Skeletal muscle satellite cell (primary cell): ENCODE data around the gene ASTN2.

Experiments
- H3K27me3 ChIP-seq: 2 replicates; pipeline ENCODE4 v1.7.0; 2013; ENCODE audit warnings: low read length; ENCODE audit not compliant: control insufficient read depth, insufficient read depth
- H3K36me3 ChIP-seq: 2 replicates; pipeline ENCODE4 v1.7.0; 2013; ENCODE audit warnings: mild to moderate bottlenecking, control low read depth, low read length; ENCODE audit not compliant: insufficient read depth
- H3K4me1 ChIP-seq: 2 replicates; pipeline ENCODE4 v1.7.0; 2013; ENCODE audit warnings: low read length; ENCODE audit not compliant: control insufficient read depth, insufficient read depth
- H3K4me2 ChIP-seq: 2 replicates; pipeline ENCODE4 v1.7.0; 2013; ENCODE audit warnings: mild to moderate bottlenecking, low read length
- H3K4me3 ChIP-seq: 2 replicates; pipeline ENCODE4 v1.7.0; 2013; ENCODE audit warnings: low read length
- H3K9ac ChIP-seq: 2 replicates; pipeline ENCODE4 v1.7.0; 2013; ENCODE audit warnings: mild to moderate bottlenecking, low read depth, low read length, moderate library complexity
- H3K9me3 ChIP-seq: replicated peaks from 2 replicates; pipeline ENCODE4 v1.7.0; 2013; ENCODE audit warnings: mild to moderate bottlenecking, control low read depth, low read length

Gene ASTN2

DNA sequence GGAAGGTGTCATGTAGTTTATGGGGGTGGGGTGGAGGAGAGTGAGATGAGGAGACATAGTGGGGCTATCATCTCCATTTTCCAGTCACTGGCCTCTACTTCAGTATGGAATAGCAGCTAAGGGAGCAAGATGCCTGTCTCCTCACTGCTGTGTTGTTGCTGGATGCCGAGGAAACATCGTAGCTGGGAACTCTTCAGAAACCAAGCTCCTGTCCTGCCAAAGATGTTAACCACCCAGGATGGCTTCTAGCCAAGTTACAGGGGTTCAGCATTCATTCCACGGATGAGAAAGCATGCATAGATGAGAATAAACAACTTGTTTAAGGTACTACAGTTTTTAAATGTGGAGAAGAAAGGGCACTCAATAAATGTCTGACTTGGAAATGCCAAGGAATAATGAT lies 226.5 kb downstream of the ASTN2 start:
- Histone ChIP-seq H3K9ac (no peak overlapping the region), H3K27me3 (no peaks in the 10 kb centered on the region), H3K4me3 (no peak overlapping the region), H3K9me3 (no peaks in the 10 kb centered on the region), H3K36me3 (no peaks in the 10 kb centered on the region), H3K4me1 (no peaks in the 10 kb centered on the region), H3K4me2 (no peak overlapping the region)

DNA sequence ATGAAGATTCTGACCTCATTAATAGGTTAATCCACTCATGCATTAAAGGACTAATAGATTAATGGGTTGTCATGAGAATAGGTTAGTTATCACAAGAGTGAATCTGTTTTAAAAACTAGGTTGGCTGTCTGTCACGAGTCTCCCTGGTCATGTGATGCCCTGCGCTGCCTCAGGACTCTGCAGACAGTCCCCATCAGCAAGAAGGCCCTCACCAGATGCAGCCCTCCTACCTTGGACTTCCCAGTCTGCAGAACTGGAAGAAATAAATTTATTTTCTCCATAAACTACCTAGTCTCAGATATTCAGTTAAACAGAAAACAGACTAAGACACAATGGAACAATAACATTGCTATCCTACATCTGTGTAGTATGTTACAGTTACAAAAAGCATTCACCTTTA lies 227.4 kb downstream of the ASTN2 start:
- Histone ChIP-seq H3K4me1 (no peaks in the 10 kb centered on the region), H3K9ac (no peak overlapping the region), H3K27me3 (no peaks in the 10 kb centered on the region), H3K9me3 (no peaks in the 10 kb centered on the region), H3K36me3 (no peaks in the 10 kb centered on the region), H3K4me2 (no peak overlapping the region), H3K4me3 (no peak overlapping the region)

DNA sequence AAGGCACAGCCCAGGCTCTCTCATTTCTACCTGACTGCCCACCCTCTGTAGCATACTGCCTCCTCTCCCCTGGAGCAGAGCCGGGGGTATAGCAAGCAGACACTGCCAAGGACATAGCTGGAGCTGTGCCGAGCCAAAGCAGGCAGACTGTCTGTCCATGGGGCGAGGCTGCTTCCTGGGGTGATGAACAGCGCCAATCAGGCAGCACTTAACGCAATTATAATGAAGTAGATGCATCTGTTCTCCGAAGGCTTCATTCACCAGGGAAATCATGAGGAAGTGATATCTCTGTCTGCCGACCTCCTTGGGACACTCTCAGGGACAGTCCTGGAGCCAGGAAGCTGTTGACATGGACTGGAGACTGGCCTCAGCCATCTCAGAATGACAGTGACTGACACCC lies 230.7 kb downstream of the ASTN2 start:
- Histone ChIP-seq H3K36me3 (no peaks in the 10 kb centered on the region), H3K4me1 (no peaks in the 10 kb centered on the region), H3K9ac (no peak overlapping the region), H3K4me2 (no peak overlapping the region), H3K4me3 (no peak overlapping the region), H3K9me3 (no peaks in the 10 kb centered on the region), H3K27me3 (no peaks in the 10 kb centered on the region)

DNA sequence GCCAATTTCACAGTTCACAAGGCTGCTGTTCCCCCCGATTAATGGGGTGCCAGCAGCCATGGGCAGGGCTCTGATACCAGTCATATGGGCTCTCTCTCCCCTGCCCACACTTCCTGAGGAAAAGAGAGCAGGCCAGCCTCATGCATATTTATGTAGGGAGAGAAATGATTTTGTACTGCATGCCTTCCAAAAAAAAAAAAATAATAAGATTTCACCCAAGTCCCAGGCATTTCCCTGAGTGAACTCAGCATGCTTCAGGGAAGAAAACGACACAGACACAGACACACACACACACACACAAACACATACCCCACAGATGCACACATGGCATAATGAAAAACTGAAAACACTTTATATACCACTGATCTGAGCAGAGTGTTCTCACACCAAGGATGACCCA lies 232.8 kb downstream of the ASTN2 start:
- Histone ChIP-seq H3K9me3 (no peaks in the 10 kb centered on the region), H3K4me1 (no peaks in the 10 kb centered on the region), H3K27me3 (no peaks in the 10 kb centered on the region), H3K4me3 (no peak overlapping the region), H3K36me3 (no peaks in the 10 kb centered on the region), H3K4me2 (no peak overlapping the region), H3K9ac (no peak overlapping the region)

DNA sequence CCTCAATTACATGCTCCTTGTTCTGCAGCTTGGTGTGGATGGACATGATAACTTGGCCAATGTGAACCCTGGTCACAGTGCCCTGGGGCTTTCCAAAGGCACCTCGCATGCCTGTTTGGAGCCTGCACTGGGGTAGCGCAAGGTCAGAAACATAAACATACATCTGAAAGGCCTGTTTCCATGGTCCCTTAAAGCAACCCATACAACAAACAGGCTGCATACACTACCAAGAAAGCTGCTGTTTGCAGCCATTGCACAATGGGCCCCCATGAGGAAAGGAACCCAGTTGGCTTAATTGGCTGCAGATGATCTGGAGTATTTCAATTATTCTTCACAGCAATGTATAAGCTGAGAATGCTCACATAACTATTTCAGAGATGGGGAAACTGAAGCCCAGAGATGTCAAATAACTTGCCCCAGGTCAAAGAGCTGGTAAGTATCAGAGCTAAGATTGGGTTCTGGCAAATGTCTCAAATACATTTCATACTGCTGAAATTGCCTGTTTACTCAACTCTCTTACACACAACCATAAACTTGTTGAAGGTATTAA lies 233.9 kb downstream of the ASTN2 start:
- Histone ChIP-seq H3K9me3 (no peaks in the 10 kb centered on the region), H3K9ac (no peak overlapping the region), H3K36me3 (no peaks in the 10 kb centered on the region), H3K4me3 (no peak overlapping the region), H3K4me1 (no peaks in the 10 kb centered on the region), H3K27me3 (no peaks in the 10 kb centered on the region), H3K4me2 (no peak overlapping the region)

DNA sequence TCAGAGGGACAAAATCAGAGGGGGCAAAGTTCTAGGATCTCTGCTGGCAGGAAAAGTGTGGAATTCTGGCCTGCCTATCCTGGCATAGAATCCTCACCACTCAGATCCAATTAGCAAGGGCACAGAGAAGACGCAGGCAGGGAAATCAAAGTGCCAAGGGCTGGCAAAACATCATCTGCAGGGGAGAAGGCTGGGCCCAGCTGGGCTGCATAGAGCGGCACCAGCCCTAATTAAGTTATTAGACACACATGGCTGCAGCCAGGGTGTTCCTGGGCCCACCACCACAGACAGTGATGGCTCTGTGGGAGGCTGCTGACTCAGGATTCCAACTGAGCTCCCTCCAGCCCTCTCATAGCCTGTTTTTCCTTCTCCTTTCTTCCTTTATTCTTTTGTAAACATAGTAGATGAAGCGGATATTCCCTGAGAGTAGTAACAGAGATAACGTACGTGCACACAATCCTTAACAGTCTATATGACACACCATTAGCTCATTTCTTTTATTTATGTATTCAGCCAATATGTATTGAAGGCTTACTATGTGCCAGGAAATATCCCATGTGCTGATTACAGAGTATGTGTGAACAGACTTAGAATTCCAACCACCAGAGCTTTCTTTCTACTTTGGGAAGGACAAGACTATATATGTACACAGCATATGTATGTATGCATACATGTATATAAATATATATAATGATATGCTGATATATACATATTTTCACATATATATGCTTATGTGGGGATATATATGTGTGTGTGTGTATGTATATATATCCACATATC lies 236.1 kb downstream of the ASTN2 start:
- no peak overlapping the region for H3K9ac ChIP-seq
- H3K4me3 ChIP-seq, result no peak overlapping the region
- no peaks in the 10 kb centered on the region for H3K27me3 ChIP-seq
- no peaks in the 10 kb centered on the region for H3K36me3 ChIP-seq
- no peaks in the 10 kb centered on the region for H3K9me3 ChIP-seq
- H3K4me2 ChIP-seq, result no peak overlapping the region
- no peaks in the 10 kb centered on the region for H3K4me1 ChIP-seq

DNA sequence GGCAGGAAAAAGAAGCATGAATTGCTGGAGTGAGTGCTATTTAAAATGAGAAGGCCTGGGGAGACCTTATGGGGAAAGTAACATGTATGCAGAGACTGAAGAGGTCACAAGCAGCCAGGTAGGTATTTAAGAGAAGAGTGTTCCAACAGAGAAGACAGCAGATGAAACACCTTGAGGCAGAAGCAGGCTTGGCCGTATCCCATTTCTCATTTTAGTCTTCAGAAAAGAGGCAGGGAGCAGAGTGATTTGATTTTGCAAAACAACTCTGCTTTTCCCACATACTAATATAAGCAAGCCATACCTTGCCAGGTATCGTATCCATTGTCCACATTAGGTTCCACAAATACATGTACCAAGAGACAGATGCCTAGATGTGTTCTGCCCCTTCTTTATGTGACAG lies 244.3 kb downstream of the ASTN2 start:
- Histone ChIP-seq H3K9ac (no peak overlapping the region), H3K4me2 (no peak overlapping the region), H3K4me3 (no peak overlapping the region)

DNA sequence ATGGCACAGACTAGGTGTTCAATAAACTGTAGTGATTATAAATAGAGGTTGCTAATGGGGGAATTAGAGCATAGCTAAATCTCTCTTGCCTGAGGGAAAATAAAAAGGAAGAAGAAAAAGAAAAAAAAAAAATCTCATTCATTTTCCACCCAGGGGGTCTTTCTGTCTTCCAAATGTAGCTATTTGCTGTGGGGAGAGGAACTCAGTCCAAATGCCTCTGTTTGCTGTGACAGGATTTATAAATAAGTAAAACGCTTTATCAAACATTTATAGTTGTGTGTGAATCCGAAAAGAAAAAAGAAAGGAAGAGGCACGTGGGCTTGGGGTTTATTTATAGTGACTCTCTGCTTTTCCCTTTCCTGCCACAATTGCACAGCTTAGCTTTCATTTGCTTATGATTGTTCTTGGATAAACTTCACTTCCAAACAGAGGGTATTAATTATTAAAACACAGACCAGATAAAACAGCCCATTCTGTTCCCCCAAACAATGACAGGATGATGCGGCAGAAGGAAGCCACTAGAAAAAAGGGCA lies 245.7 kb downstream of the ASTN2 start:
- Histone ChIP-seq H3K27me3 (no peaks in the 10 kb centered on the region), H3K9me3 (no peaks in the 10 kb centered on the region), H3K4me2 (no peak overlapping the region), H3K4me1 (no peaks in the 10 kb centered on the region), H3K36me3 (no peaks in the 10 kb centered on the region), H3K9ac (no peak overlapping the region), H3K4me3 (no peak overlapping the region)

More for the DNA sequence above, 244.3 kb downstream of the ASTN2 start:
- no peaks in the 10 kb centered on the region for H3K36me3 ChIP-seq
- no peaks in the 10 kb centered on the region for H3K27me3 ChIP-seq
- no peaks in the 10 kb centered on the region for H3K9me3 ChIP-seq
- no peaks in the 10 kb centered on the region for H3K4me1 ChIP-seq

DNA sequence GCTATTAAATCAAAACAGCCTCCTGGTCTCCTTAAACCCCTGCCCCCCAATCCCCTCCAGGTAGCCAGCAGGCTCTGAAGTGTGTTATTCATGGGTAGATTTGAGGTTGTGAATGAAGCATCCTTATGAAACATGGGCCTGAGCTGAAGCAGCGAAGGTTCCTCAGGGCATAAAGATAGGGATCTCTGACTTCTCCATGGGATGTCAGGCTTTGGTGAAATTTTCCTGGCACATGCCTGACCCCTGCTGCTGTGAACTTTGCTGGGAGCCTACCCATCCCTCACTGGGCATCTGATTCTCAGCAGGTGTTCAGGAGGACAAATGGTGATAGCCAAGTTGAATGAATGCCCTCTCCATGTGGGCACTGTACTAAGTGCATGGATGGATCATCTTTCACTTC lies 250.3 kb downstream of the ASTN2 start:
- no peaks in the 10 kb centered on the region for H3K36me3 ChIP-seq
- no peaks in the 10 kb centered on the region for H3K27me3 ChIP-seq
- H3K4me2 ChIP-seq, result no peak overlapping the region
- H3K9me3 ChIP-seq, result no peaks in the 10 kb centered on the region
- no peaks in the 10 kb centered on the region for H3K4me1 ChIP-seq
- H3K4me3 ChIP-seq, result no peak overlapping the region
- H3K9ac ChIP-seq, result no peak overlapping the region

DNA sequence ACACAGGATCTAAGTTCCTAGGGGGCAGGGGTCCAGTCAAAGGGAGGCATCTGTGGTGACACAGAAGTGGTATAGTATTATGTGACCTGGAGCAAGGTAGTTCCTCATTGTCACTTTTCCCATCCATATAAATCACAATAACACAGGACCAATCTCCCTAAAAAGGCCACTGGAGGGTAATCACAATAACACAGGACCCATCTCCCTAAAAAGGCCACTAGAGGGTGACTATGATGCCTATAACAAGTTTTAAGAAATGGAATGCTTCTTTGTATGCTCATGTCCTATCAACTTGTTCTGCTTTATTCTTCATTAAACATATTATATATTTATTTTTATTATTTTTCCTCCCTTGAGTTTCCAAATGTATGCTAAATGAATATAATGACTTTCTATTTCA lies 254.6 kb downstream of the ASTN2 start:
- H3K27me3 ChIP-seq, result no peaks in the 10 kb centered on the region
- no peaks in the 10 kb centered on the region for H3K36me3 ChIP-seq
- no peaks in the 10 kb centered on the region for H3K4me1 ChIP-seq
- H3K4me3 ChIP-seq, result no peak overlapping the region
- H3K9ac ChIP-seq, result no peak overlapping the region
- no peaks in the 10 kb centered on the region for H3K9me3 ChIP-seq
- H3K4me2 ChIP-seq, result no peak overlapping the region

DNA sequence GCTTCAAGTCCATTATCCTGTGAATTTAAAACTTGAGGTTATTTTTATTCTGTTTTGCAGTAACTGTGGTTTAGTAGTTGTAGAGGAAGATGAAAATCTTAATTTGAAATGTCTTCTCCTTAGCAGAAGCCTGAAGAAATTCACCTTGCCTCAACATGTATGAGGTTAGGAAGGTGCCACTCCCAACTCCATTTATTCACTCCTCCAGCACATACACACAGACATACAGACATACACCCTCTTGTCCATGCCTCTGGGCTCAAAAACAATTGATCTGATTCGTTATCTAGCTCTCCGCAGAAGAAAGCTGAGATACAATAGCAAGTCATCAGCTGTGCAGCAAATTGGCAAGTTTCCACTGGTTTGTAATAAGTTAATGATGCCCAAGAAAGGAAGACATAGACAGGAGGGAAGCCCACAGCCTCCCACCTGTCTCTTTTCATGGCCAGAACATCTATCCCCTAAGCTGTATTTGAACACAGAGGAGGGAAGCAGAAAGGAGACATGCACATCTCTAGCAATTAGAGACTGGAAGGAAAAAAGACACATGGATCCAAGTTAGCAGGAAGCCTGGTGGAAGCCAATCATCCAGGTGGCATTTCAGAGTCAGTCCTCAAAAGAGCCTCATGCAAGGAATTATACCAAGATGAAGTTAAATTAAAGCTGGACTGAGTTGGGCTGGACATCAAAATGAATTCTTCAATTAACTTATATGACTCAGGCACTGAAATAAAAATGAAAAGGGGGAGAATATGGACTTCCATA lies 257.9 kb downstream of the ASTN2 start:
- Histone ChIP-seq H3K4me2 (no peak overlapping the region), H3K4me1 (no peaks in the 10 kb centered on the region), H3K36me3 (no peaks in the 10 kb centered on the region), H3K9me3 (no peaks in the 10 kb centered on the region), H3K4me3 (no peak overlapping the region), H3K27me3 (no peaks in the 10 kb centered on the region), H3K9ac (no peak overlapping the region)
